ENCODE measurements around the gene KDM4C.

Gene KDM4C

GRCh38 chr9:6779417-6780241, 21.9 kb downstream of the KDM4C start:
- no peak for DNase-seq (ENCODE audit: extremely low read depth, insufficient read length)
- no peak for TF ChIP-seq CTCF (IDR thresholded peaks at IDR 0.05; ENCODE audit: insufficient read depth, low read length, poor library complexity, severe bottlenecking)
- no peaks in the 10 kb centered on the region for H3K36me3 ChIP-seq (ENCODE audit: control insufficient read depth, insufficient read depth, low read length)
- H3K4me3 ChIP-seq (replicated peaks; ENCODE audit: low read depth, low read length) = no peak overlapping the region
- no peaks in the 10 kb centered on the region for H3K27me3 ChIP-seq (replicated peaks; ENCODE audit: control insufficient read depth, insufficient read depth, low read length)

DNA sequence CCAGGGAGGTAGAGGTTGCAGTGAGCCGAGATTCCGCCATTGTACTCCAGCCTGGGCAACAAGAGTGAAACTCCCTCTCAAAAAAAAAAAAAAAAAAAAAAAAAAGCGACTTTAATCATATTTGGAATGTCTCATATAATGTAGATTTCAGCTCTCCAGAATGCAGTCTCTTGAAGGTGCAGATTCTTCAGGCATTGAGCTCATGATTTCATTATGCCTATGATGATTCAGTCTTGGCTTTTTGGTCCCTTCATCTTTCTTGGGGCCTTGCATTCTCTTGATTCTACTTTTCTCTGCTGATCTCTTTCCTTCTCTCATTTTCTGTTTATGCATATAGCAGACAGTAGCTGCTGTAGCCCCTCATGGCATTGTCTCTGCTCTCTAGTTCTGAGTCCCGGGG, 22.9 kb downstream of the KDM4C start:
- no peak overlapping the region for H3K4me3 ChIP-seq (replicated peaks; ENCODE audit: low read depth, low read length)
- H3K36me3 ChIP-seq (ENCODE audit: control insufficient read depth, insufficient read depth, low read length) = no peaks in the 10 kb centered on the region
- no peak for DNase-seq (ENCODE audit: extremely low read depth, insufficient read length)
- no peaks in the 10 kb centered on the region for H3K27me3 ChIP-seq (replicated peaks; ENCODE audit: control insufficient read depth, insufficient read depth, low read length)
- TF ChIP-seq CTCF (IDR thresholded peaks at IDR 0.05; ENCODE audit: insufficient read depth, low read length, poor library complexity, severe bottlenecking) = no peak

DNA sequence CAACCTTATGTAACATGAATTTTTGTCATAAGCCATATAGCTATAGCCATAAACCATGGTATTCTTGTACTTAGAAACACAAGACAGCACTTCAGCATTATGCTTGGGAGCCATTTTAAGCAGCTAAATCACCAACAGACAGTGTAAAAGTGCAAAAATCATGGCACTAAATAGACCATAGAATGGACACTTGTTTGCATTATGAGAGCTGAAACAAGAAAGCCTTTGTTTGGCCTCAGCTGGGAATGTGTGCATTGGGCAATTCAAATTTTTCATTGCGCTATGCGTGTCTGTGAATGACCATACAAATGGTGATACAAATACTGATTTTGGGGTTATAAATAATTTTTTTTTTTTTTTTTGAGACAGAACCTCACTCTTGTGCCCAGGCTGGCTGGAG, 23.7 kb downstream of the KDM4C start:
- H3K27me3 ChIP-seq (replicated peaks; ENCODE audit: control insufficient read depth, insufficient read depth, low read length) = no peaks in the 10 kb centered on the region
- H3K4me3 ChIP-seq (replicated peaks; ENCODE audit: low read depth, low read length) = no peak overlapping the region
- no peak for DNase-seq (ENCODE audit: extremely low read depth, insufficient read length)
- no peak for TF ChIP-seq CTCF (IDR thresholded peaks at IDR 0.05; ENCODE audit: insufficient read depth, low read length, poor library complexity, severe bottlenecking)
- no peaks in the 10 kb centered on the region for H3K36me3 ChIP-seq (ENCODE audit: control insufficient read depth, insufficient read depth, low read length)

DNA sequence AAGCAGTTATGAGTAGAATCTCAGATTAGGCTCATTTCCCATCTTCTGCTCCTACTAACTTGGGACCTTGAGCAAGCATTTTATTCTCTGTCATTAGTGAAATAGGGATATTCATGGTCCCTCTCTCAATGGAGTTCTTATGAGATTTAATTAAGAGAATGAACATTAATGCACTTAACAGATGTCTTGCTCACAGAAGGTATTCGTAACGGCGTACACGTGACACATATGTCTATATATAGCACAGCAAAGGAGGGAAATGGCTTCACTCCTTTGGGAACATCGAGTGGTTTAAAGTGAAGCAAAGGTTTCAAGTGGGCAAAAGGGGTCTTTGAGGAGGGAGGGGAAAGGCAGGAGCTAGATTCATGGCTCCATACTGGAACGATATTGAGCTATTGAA, 24.6 kb downstream of the KDM4C start:
- no peak overlapping the region for H3K4me3 ChIP-seq (replicated peaks; ENCODE audit: low read depth, low read length)
- no peak for TF ChIP-seq CTCF (IDR thresholded peaks at IDR 0.05; ENCODE audit: insufficient read depth, low read length, poor library complexity, severe bottlenecking)
- DNase-seq (ENCODE audit: extremely low read depth, insufficient read length) = no peak

DNA sequence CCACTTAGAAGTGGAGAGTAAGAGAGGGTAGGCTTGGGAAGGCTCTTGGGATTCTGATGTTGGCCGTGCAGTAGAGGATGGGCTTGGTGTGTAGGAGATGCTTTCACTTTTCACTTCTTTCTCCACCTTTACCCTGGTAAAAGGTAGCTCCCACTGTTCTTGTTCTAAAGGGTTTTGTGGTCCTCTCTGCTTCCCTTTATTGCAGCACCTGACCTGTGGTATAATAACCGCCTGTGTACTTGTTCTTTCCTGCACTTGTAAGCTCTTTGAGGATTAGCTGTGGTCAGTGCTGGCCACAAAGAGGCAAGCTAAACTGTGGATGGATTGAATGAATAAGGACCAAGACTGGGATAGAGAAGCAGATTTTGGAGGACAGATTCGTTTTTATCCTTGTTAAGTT, 25.2 kb downstream of the KDM4C start:
- no peak for TF ChIP-seq CTCF (IDR thresholded peaks at IDR 0.05; ENCODE audit: insufficient read depth, low read length, poor library complexity, severe bottlenecking)
- Histone ChIP-seq H3K27me3 (replicated peaks; ENCODE audit: control insufficient read depth, insufficient read depth, low read length) (no peaks in the 10 kb centered on the region), H3K4me3 (replicated peaks; ENCODE audit: low read depth, low read length) (no peak overlapping the region), H3K36me3 (ENCODE audit: control insufficient read depth, insufficient read depth, low read length) (no peaks in the 10 kb centered on the region)
- DNase-seq (ENCODE audit: extremely low read depth, insufficient read length) = no peak

More for the DNA sequence above, 24.6 kb downstream of the KDM4C start:
- Histone ChIP-seq H3K27me3 (replicated peaks; ENCODE audit: control insufficient read depth, insufficient read depth, low read length) (no peaks in the 10 kb centered on the region), H3K36me3 (ENCODE audit: control insufficient read depth, insufficient read depth, low read length) (no peaks in the 10 kb centered on the region)

Data from GM06990 (cell line).